ENCODE results near the gene C11orf91.

DNA sequence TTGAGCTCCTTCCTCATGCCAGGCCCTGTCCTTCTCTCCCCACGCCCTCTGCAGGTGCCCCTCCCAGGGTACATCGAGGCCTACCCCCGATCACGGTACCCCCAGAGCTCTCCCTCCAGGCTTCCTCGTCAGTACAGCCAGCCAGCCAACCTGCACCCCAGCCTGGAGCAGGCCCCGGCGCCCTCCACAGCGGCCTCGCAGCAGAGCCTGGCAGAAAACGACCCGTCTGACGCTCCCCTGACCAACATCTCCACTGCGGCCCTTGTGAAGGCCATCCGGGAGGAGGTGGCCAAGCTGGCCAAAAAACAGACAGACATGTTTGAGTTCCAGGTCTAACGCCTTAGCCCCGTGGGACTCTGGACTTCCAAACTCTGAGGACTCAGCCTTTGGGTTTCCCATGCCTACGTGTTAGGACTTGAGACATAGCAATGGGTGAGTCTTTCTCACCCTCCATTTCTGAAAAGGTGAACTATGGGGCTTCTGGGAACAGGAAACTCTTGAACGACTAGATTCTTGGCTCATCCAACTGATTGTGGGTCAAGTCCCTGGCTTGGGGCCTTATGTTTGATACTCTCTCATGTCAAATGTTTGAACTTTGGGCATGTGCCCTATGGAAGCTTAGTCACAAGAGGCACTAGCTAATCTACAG is 32.7 kb downstream of the C11orf91 start:
- no peak for TF ChIP-seq CTCF (conservative IDR thresholded peaks at IDR 0.05)
- no peak for TF ChIP-seq ZFX (IDR thresholded peaks at IDR 0.05)

Measured in C4-2B (cell line).